GM23248 (cell line): ENCODE results near the gene FAM171A1.

Experiments used
- EZH2 ChIP-seq: fragments of 200-600 bp; sonication (generic); IDR thresholded peaks from 2 replicates; pipeline ENCODE4 v1.6.1; 2018; ENCODE audit warnings: antibody characterized with exemption, mild to moderate bottlenecking; ENCODE audit not compliant: insufficient read depth, poor library complexity, severe bottlenecking
- EZH2phosphoT487 ChIP-seq: fragments of 200-600 bp; sonication (generic); IDR thresholded peaks from 2 replicates; pipeline ENCODE4 v1.6.1; 2018; ENCODE audit warnings: antibody characterized with exemption, moderate library complexity, mild to moderate bottlenecking, low read depth; ENCODE audit not compliant: insufficient read depth

DNA sequence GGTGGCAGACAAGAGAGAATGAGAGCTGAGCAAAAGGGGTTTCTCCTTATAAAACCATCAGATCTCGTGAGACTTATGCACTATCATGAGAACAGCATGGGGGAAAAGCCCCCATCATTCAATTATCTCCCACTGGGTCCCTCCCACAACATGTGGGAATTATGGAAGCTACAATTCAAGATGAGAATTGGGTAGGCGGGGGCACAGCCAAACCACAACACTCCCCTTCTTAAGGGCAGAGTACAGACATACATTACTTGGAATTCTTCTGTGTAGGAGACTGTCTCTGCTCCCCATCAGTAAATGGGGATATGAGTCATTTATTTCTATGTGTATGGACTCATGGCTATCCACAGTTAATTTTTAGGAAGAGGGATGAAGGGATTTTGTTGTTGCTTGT, 31.2 kb downstream of the FAM171A1 start:
- TF ChIP-seq EZH2phosphoT487 (no peak), EZH2 (no peak)
